K562 (cell line): ENCODE data around the gene RNF115. TPM values are rescaled to one million over a fixed set of nuclear protein-coding genes. Genes with fewer than 3 reads are reported as not detected.

Experiments used
- ATAC-seq: fragments of 200-7000 bp; cut with Tn5 transposase; 3 replicates; pipeline ENCODE4 v1.9.1; 2020; ENCODE audit warnings: moderate library complexity
- BruUV-seq: library from RNA; stranded (reverse); fragments of 400-500 nt; replicated peaks from 2 replicates; lab custom pipeline; 2021; lab: Mats Ljungman, UMichigan
- CTCF ChIA-PET: fragments of 300-600 bp; formaldehyde crosslinking; extraction: SDS; loops from one replicate; lab custom pipeline; 2021; ENCODE audit warnings: low intra/inter-chr PET ratio; lab: Yijun Ruan, JAX
- POLR2A ChIA-PET: fragments of 300-600, 350-650 bp; sonication (Branson Sonifier 250); formaldehyde crosslinking; extraction: SDS; loops from one replicate; lab custom pipeline; 2021; ENCODE audit warnings: antibody characterized with exemption, inconsistent platforms; lab: Yijun Ruan, JAX
- DNase-seq, 4 experiments: peaks; one replicate each; pipeline versions ENCODE4 v3.0.0 to v3.0.0-alpha.2; 2011 to 2018; ENCODE audit warnings: low spot score in 3 of 4, mixed read lengths in 3 of 4; ENCODE audit errors: extremely low read depth in 1 of 4
- FAIRE-seq: peaks from 2 replicates; lab custom pipeline; 2011; peaks lifted over from hg19 to GRCh38; lab: Jason Lieb, UNC
- H2AFZ ChIP-seq: 2 replicates; pipeline ENCODE4 v1.6.0; 2011; ENCODE audit warnings: low read depth, low read length, control low read depth, inconsistent platforms
- H3K27ac ChIP-seq: fragments of 200-600 bp; 3 replicates; pipeline ENCODE4 v1.8.0; 2011; ENCODE audit warnings: low read depth, mild to moderate bottlenecking, control low read depth, inconsistent platforms, low read length, moderate library complexity, mixed read lengths; ENCODE audit errors: extremely low read depth
- H3K27me3 ChIP-seq, 2 experiments: fragments of 300-600 bp in 1 of 2; 2 replicates in 1 of 2; 3 replicates in 1 of 2; pipeline versions ENCODE4 v1.6.0 to v1.8.0; 2011; ENCODE audit warnings: inconsistent platforms in 2 of 2, low read length in 2 of 2, mild to moderate bottlenecking in 1 of 2, mixed read lengths in 1 of 2, moderate library complexity in 1 of 2; ENCODE audit not compliant: control insufficient read depth in 2 of 2, insufficient read depth in 2 of 2
- H3K36me3 ChIP-seq: fragments of 300-600 bp; 3 replicates; pipeline ENCODE4 v1.8.0; 2011; ENCODE audit warnings: mild to moderate bottlenecking, low read length, inconsistent platforms; ENCODE audit not compliant: control insufficient read depth, insufficient read depth
- H3K4me1 ChIP-seq, 2 experiments: fragments of 200-600 bp in 1 of 2; replicated peaks in 1 of 2; 2 replicates in 1 of 2; 3 replicates in 1 of 2; pipeline versions ENCODE4 v1.5.1 to v1.8.0; 2011; ENCODE audit warnings: inconsistent platforms in 2 of 2, low read length in 2 of 2, mild to moderate bottlenecking in 1 of 2, mixed read lengths in 1 of 2, moderate library complexity in 1 of 2; ENCODE audit not compliant: control insufficient read depth in 2 of 2, insufficient read depth in 2 of 2
- H3K4me2 ChIP-seq: 2 replicates; pipeline ENCODE4 v1.6.1; 2011; ENCODE audit warnings: low read length, control low read depth, inconsistent platforms, mixed read lengths; ENCODE audit not compliant: insufficient read depth
- H3K4me3 ChIP-seq: fragments of 200-600 bp; sonication (generic), shearing (Covaris generic); 2 replicates; pipeline ENCODE4 v1.5.1; 2016; ENCODE audit warnings: control low read depth, inconsistent platforms
- H3K79me2 ChIP-seq: fragments of 200-600 bp; 3 replicates; pipeline ENCODE4 v1.8.0; 2011; ENCODE audit warnings: low read length, inconsistent platforms; ENCODE audit not compliant: control insufficient read depth, insufficient read depth
- H3K9ac ChIP-seq, 2 experiments: 2 replicates each; pipeline versions ENCODE4 v1.6.0 to v1.6.1; 2011; ENCODE audit warnings: low read depth in 2 of 2, low read length in 2 of 2, control low read depth in 1 of 2, inconsistent platforms in 1 of 2, mild to moderate bottlenecking in 1 of 2, mixed read lengths in 1 of 2; ENCODE audit not compliant: insufficient read depth in 1 of 2
- H3K9me1 ChIP-seq: one replicate; pipeline ENCODE4 v1.6.0; 2011; ENCODE audit warnings: inconsistent platforms, mild to moderate bottlenecking, low read length, moderate library complexity; ENCODE audit not compliant: control insufficient read depth, insufficient read depth
- H3K9me3 ChIP-seq: replicated peaks from 2 replicates; pipeline ENCODE4 v1.5.1; 2011; ENCODE audit warnings: low read depth, low read length, inconsistent platforms; ENCODE audit not compliant: control insufficient read depth, insufficient read depth
- H4K20me1 ChIP-seq: replicated peaks from 2 replicates; pipeline ENCODE4 v1.6.1; 2011; ENCODE audit warnings: low read length, inconsistent platforms, mixed read lengths; ENCODE audit not compliant: control insufficient read depth, insufficient read depth
- CBX5 ChIP-seq: IDR thresholded peaks from 2 replicates; pipeline ENCODE4 v1.6.1; 2014; ENCODE audit warnings: low read depth, borderline replicate concordance
- CGGBP1 ChIP-seq: fragments of 250-450 bp; sonication (Bioruptor Pico); IDR thresholded peaks from 2 replicates; pipeline ENCODE4 v1.9.0; 2021; ENCODE audit warnings: mild to moderate bottlenecking
- CREBBP ChIP-seq: IDR thresholded peaks from one replicate; pipeline ENCODE4 v1.6.1; 2012; ENCODE audit warnings: low read depth, mild to moderate bottlenecking, control low read depth, inconsistent platforms, low read length
- E2F6 ChIP-seq, 2 experiments: IDR thresholded peaks; 2 replicates each; pipeline ENCODE4 v1.6.1; 2011; ENCODE audit warnings: borderline replicate concordance in 1 of 2, control low read depth in 1 of 2, low read depth in 1 of 2, low read length in 1 of 2, mild to moderate bottlenecking in 1 of 2, mixed read lengths in 1 of 2, moderate library complexity in 1 of 2; ENCODE audit not compliant: insufficient read depth in 1 of 2, insufficient read length in 1 of 2, poor library complexity in 1 of 2, severe bottlenecking in 1 of 2; ENCODE audit errors: extremely low read depth in 1 of 2
- E2F8 ChIP-seq: fragments of 450-650 bp; IDR thresholded peaks from 2 replicates; pipeline ENCODE4 v1.7.1; 2018; ENCODE audit warnings: mild to moderate bottlenecking, low read depth; ENCODE audit not compliant: partially characterized antibody
- EWSR1 ChIP-seq: fragments of 450-650 bp; IDR thresholded peaks from 2 replicates; pipeline ENCODE4 v1.6.1; 2018; ENCODE audit warnings: borderline replicate concordance, mild to moderate bottlenecking, low read depth, moderate library complexity; ENCODE audit not compliant: partially characterized antibody
- KLF13 ChIP-seq: fragments of 450-650 bp; IDR thresholded peaks from 2 replicates; pipeline ENCODE4 v1.6.1; 2016; ENCODE audit warnings: missing genetic modification characterization, low read depth, mild to moderate bottlenecking, missing compliant biosample characterization, moderate library complexity, borderline replicate concordance
- KLF6 ChIP-seq: fragments of 250-450 bp; sonication (Bioruptor Pico); IDR thresholded peaks from 2 replicates; pipeline ENCODE4 v1.4.0; 2020; ENCODE audit warnings: mild to moderate bottlenecking, moderate library complexity, borderline replicate concordance
- MED1 ChIP-seq: sonication (generic); formaldehyde crosslinking; IDR thresholded peaks from 2 replicates; pipeline ENCODE4 v1.8.1; 2023; ENCODE audit warnings: missing genetic modification reagents, borderline replicate concordance
- MNT ChIP-seq, 2 experiments: fragments of 450-650 bp; conservative IDR thresholded peaks; 2 replicates each; pipeline ENCODE4 v1.6.1; 2017; ENCODE audit warnings: mild to moderate bottlenecking in 2 of 2, moderate library complexity in 2 of 2
- NFIC ChIP-seq: fragments of 450-650 bp; IDR thresholded peaks from 2 replicates; pipeline ENCODE4 v1.6.1; 2017; ENCODE audit warnings: mild to moderate bottlenecking, inconsistent platforms
- PCBP2 ChIP-seq: fragments of 200-400 bp; formaldehyde crosslinking; IDR thresholded peaks from 2 replicates; pipeline ENCODE4 v1.6.1; 2018; ENCODE audit warnings: low read length, low read depth, mild to moderate bottlenecking, moderate library complexity; ENCODE audit not compliant: poor library complexity, severe bottlenecking
- SETDB1 ChIP-seq: IDR thresholded peaks from one replicate; pipeline ENCODE4 v1.6.1; 2012; ENCODE audit warnings: low read length, control low read depth, inconsistent platforms
- SMARCA4 ChIP-seq: fragments of 450-650 bp; IDR thresholded peaks from 2 replicates; pipeline ENCODE4 v1.6.1; 2016
- TEAD2 ChIP-seq: fragments of 450-650 bp; IDR thresholded peaks from 2 replicates; pipeline ENCODE4 v1.6.1; 2016; ENCODE audit warnings: missing genetic modification characterization, control low read depth, missing compliant biosample characterization
- WGBS: fragments of 100-300 bp; shearing (Covaris generic); methylation state at CpG from one replicate; pipeline ENCODE4 v1.1.6; 2016; ENCODE audit warnings: low coverage, mixed read lengths; ENCODE audit not compliant: insufficient coverage; ENCODE audit errors: missing lambda C conversion rate; 5-methylcytosine and 5-hydroxymethylcytosine counted together
- in situ Hi-C: fragments of 300-500 bp; cut with MboI; formaldehyde crosslinking; loops from 4 replicates; pipeline ENCODE4 v1.15.0; 2018; ENCODE audit warnings: inconsistent platforms, mixed read lengths
- intact Hi-C: fragments of 100-400 bp; cut with micrococcal nuclease; formaldehyde crosslinking; loops from 2 replicates; pipeline ENCODE4 v1.14.2; 2022
- polyA plus RNA-seq, 8 experiments: library from polyadenylated mRNA; depleted of rRNA in 4 of 8; stranded (reverse) in 5 of 8; unstranded in 3 of 8; fragments of >200 nt; fragmentation: Nextera tagmentation in 2 of 8; fragmentation: Illumina TruSeq in 1 of 8; extraction: Ambion mirVana in 2 of 8; extraction: Trizol in 1 of 8; gene quantifications; 2 replicates each; pipeline versions ENCODE4 v1.2.1 to v1.2.3, GENCODE V29; 2011 to 2014; ENCODE audit warnings: inconsistent platforms in 1 of 8, missing spikeins in 1 of 8
- total RNA-seq, 7 experiments: library from RNA; depleted of rRNA in 6 of 7; stranded (reverse); fragments of >200 nt in 6 of 7; fragmentation: Illumina TruSeq in 2 of 7; extraction: Trizol in 2 of 7; gene quantifications; 2 replicates each; pipeline versions ENCODE4 v1.2.1 to v1.2.3, GENCODE V29; 2011 to 2021; ENCODE audit warnings: low replicate concordance in 1 of 7

The RNF115 gene
- total and polyA plus RNA-seq, 9 of the 15 experiments (the other 6 are each of a cell fraction or from before 2014, with no cell fraction given): 1.9 to 14.3 (median 9.5) TPM

- Histone ChIP-seq H3K4me3 (no peak overlapping the region), H3K4me2 (no peak overlapping the region), H3K27ac (no peak overlapping the region), H3K79me2 (no peaks in the 10 kb centered on the region), H3K9ac (no peak overlapping the region), H3K9me3 (no peaks in the 10 kb centered on the region), H3K4me1 (0 out of 5 replicates have a peak, but pooled peaks cover 0 to 4% of the 10 kb centered on the region in 2 experiments), H3K36me3 (no peaks in the 10 kb centered on the region), H3K27me3 (peaks cover 10 to 27% of the 10 kb centered on the region in 2 experiments; a peak in 4 of 5 replicates), H4K20me1 (0 out of 2 replicates have a peak, but pooled peaks cover 4% of the 10 kb centered on the region), H2AFZ (no peak overlapping the region), H3K9me1 (no peaks in the 10 kb centered on the region)
- WGBS: 4% methylated on average over 3 of the region's 3 CpGs
- BruUV-seq: no TSS peak
- ChIA-PET POLR2A (interaction anchor here (0.6 to 0.8 kb wide), 2 partner anchors 9 to 98 kb away, joined by 3 to 4 read pairs; no protein-coding TSS in a partner anchor), CTCF (no interaction called here)
- no peak for DNase-seq
- no peak for FAIRE-seq
- intact Hi-C loops: no loop called here
- ATAC-seq: no peak
- in situ Hi-C loops: no loop called here
- TF ChIP-seq CBX5 (no peak), SMARCA4 (no peak), KLF13 (tag) (no peak), PCBP2 (no peak), SETDB1 (no peak), TEAD2 (tag) (no peak), CREBBP (no peak), E2F6 (IDR thresholded peaks at IDR 0.05; ENCODE audit: borderline replicate concordance in 1 of 2, extremely low read depth in 1 of 2, insufficient read depth in 1 of 2, insufficient read length in 1 of 2, low read depth in 1 of 2, low read length in 1 of 2, poor library complexity in 1 of 2, severe bottlenecking in 1 of 2) (no peak), KLF6 (CRISPR knock-in tag) (no peak), NFIC (no peak), CGGBP1 (CRISPR knock-in tag) (no peak), EWSR1 (no peak), E2F8 (no peak), MED1 (no peak), MNT (conservative IDR thresholded peaks at IDR 0.05) (no peak)
These were observed 112.7 kb downstream of the RNF115 start for GRCh38 chr1:145711213-145711651.
